Gastrocnemius medialis (tissue), 4 donors: ENCODE data around the gene RYR1.

Experiments used
- POLR2A ChIP-seq, 2 donors: fragments of 450-650 bp; IDR thresholded peaks; one replicate each; pipeline ENCODE4 v1.6.1; 2017; ENCODE audit warnings: antibody characterized with exemption in 2 of 2, mild to moderate bottlenecking in 2 of 2, moderate library complexity in 2 of 2
- TF ChIP-seq, protein P1 (sequence below), 5 experiments: fragments of 450-650 bp in 3 of 5; fragments of 200-600 bp in 2 of 5; sonication (generic) in 2 of 5; IDR thresholded peaks in 4 of 5; conservative IDR thresholded peaks in 1 of 5; 1 replicate in 4 of 5; 2 replicates in 1 of 5; pipeline ENCODE4 v1.5.1; 2016 to 2019; ENCODE audit warnings: antibody characterized with exemption in 5 of 5, mild to moderate bottlenecking in 3 of 5, moderate library complexity in 3 of 5

- TF ChIP-seq, protein P1, sequence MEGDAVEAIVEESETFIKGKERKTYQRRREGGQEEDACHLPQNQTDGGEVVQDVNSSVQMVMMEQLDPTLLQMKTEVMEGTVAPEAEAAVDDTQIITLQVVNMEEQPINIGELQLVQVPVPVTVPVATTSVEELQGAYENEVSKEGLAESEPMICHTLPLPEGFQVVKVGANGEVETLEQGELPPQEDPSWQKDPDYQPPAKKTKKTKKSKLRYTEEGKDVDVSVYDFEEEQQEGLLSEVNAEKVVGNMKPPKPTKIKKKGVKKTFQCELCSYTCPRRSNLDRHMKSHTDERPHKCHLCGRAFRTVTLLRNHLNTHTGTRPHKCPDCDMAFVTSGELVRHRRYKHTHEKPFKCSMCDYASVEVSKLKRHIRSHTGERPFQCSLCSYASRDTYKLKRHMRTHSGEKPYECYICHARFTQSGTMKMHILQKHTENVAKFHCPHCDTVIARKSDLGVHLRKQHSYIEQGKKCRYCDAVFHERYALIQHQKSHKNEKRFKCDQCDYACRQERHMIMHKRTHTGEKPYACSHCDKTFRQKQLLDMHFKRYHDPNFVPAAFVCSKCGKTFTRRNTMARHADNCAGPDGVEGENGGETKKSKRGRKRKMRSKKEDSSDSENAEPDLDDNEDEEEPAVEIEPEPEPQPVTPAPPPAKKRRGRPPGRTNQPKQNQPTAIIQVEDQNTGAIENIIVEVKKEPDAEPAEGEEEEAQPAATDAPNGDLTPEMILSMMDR (IDR thresholded peaks at IDR 0.05 in 4 of 5, conservative IDR thresholded peaks at IDR 0.05 in 1 of 5) = no peak
- no peak for TF ChIP-seq POLR2A (IDR thresholded peaks at IDR 0.05)
Observed at GRCh38 chr19:38445362-38445761, 11.9 kb downstream of the RYR1 start.
